Transverse colon (tissue), 4 donors: Measurements from ENCODE around the gene GLIS1.

Experiments used
- CTCF ChIP-seq, 5 experiments: fragments of 200-600 bp in 3 of 5; fragments of 450-650 bp in 2 of 5; sonication (generic) in 3 of 5; IDR thresholded peaks; 1 replicate in 2 of 5; 2 replicates in 3 of 5; pipeline ENCODE4 v1.5.1; 2016 to 2017; ENCODE audit warnings: antibody characterized with exemption in 5 of 5, inconsistent platforms in 3 of 5, mild to moderate bottlenecking in 2 of 5, moderate library complexity in 1 of 5
- POLR2AphosphoS5 ChIP-seq, 3 donors: sonication (generic); formaldehyde crosslinking; IDR thresholded peaks; one replicate each; pipeline ENCODE4 v1.6.1; 2016; ENCODE audit warnings: antibody characterized with exemption in 3 of 3

GRCh38 chr1:53554592-53555305 is 184.2 kb downstream of the GLIS1 start:
- TF ChIP-seq CTCF (IDR thresholded peaks at IDR 0.05) (no peak), POLR2AphosphoS5 (IDR thresholded peaks at IDR 0.05) (no peak)
